ENCODE results near the gene ORC3.

Gene ORC3

GRCh38 chr6:87572883-87573282, 17.1 kb upstream of the ORC3 start:
- DNase-seq (ENCODE audit: extremely low spot score): no peak
- CTCF ChIA-PET: interaction anchor here (1.4 to 1.5 kb wide), 2 partner anchors 14 to 433 kb away, joined by 3 read pairs; no protein-coding TSS in a partner anchor
- TF ChIP-seq, protein P1, sequence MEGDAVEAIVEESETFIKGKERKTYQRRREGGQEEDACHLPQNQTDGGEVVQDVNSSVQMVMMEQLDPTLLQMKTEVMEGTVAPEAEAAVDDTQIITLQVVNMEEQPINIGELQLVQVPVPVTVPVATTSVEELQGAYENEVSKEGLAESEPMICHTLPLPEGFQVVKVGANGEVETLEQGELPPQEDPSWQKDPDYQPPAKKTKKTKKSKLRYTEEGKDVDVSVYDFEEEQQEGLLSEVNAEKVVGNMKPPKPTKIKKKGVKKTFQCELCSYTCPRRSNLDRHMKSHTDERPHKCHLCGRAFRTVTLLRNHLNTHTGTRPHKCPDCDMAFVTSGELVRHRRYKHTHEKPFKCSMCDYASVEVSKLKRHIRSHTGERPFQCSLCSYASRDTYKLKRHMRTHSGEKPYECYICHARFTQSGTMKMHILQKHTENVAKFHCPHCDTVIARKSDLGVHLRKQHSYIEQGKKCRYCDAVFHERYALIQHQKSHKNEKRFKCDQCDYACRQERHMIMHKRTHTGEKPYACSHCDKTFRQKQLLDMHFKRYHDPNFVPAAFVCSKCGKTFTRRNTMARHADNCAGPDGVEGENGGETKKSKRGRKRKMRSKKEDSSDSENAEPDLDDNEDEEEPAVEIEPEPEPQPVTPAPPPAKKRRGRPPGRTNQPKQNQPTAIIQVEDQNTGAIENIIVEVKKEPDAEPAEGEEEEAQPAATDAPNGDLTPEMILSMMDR (IDR thresholded peaks at IDR 0.05; ENCODE audit: control extremely low read depth, extremely low read depth, low read depth, missing control alignments): no peak
- POLR2A ChIA-PET: no interaction called here

GRCh38 chr6:87573307-87574024, 16.5 kb upstream of the ORC3 start:
- no peak for DNase-seq (ENCODE audit: extremely low spot score)
- TF ChIP-seq, protein P1 (IDR thresholded peaks at IDR 0.05; ENCODE audit: control extremely low read depth, extremely low read depth, low read depth, missing control alignments): no peak
- CTCF ChIA-PET: interaction anchor here (1.5 to 1.8 kb wide), 2 partner anchors 11 to 14 kb away, joined by 3 to 4 read pairs; no protein-coding TSS in a partner anchor
- POLR2A ChIA-PET: no interaction called here

DNA sequence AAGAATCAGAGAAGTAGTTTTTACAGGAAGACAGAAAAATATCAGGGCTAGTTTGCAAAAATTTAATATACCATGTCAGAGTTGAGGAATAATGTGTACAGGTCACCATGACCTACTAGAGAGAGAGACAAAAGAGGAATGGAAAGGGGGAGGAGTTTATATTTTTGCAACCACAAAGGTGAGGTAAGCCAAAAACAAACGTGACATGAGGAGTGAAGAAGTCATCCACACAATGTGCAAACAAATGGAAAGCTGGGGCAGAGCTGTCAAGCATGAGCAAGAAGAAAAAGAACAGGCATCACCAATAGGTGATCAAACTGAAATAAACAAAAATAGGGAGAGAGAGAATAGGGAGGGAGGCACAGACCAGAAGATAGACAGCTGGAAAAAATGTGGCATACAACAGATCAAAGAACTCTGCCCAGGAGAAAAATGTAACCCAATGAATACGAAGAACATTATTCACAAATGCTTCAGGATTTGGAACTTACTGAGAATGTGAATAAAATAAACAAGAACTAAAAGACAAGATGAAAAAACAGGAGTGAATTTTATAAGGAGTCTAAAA, 15.6 kb upstream of the ORC3 start:
- ChIA-PET POLR2A (no interaction called here), CTCF (interaction anchor here (1.5 to 1.8 kb wide), 2 partner anchors 12 to 15 kb away, joined by 3 to 4 read pairs; no protein-coding TSS in a partner anchor)
- DNase-seq (ENCODE audit: extremely low spot score): peak; percentile 24
- TF ChIP-seq, protein P1 (IDR thresholded peaks at IDR 0.05; ENCODE audit: control extremely low read depth, extremely low read depth, low read depth, missing control alignments): no peak

DNA sequence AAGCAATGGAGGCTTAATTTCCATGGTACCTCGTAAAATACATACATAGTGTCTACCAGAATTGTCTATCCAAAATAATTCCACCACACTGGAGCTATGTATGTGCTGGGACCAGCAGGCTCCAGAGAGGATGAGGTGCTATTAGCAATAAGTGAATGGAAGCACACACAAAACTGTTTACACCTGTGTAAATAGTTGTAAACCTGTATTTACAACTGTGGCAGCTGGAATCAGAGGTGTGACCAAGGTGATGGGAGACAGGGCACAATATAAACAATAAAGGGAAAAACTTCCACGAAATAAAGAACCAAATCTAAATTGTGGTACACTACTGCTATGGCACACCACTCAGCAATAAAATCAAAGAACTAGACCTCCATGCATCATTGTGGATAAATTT, 14.5 kb upstream of the ORC3 start:
- DNase-seq (ENCODE audit: extremely low spot score): no peak
- TF ChIP-seq, protein P1 (IDR thresholded peaks at IDR 0.05; ENCODE audit: control extremely low read depth, extremely low read depth, low read depth, missing control alignments): no peak
- CTCF ChIA-PET: no interaction called here
- POLR2A ChIA-PET: interaction anchor here (0.7 kb wide), 1 partner anchor 14 kb away, joined by 3 read pairs; no protein-coding TSS in a partner anchor

GRCh38 chr6:87583822-87584221, 6.1 kb upstream of the ORC3 start:
- TF ChIP-seq, protein P1 (IDR thresholded peaks at IDR 0.05; ENCODE audit: control extremely low read depth, extremely low read depth, low read depth, missing control alignments): no peak
- CTCF ChIA-PET: interaction anchor here (1.5 kb wide), 1 partner anchor 1287 kb away, joined by 3 read pairs; no protein-coding TSS in a partner anchor
- POLR2A ChIA-PET: interaction anchor here (0.7 kb wide), 1 partner anchor 1145 kb away, joined by 3 read pairs; no protein-coding TSS in a partner anchor
- no peak for DNase-seq (ENCODE audit: extremely low spot score)

DNA sequence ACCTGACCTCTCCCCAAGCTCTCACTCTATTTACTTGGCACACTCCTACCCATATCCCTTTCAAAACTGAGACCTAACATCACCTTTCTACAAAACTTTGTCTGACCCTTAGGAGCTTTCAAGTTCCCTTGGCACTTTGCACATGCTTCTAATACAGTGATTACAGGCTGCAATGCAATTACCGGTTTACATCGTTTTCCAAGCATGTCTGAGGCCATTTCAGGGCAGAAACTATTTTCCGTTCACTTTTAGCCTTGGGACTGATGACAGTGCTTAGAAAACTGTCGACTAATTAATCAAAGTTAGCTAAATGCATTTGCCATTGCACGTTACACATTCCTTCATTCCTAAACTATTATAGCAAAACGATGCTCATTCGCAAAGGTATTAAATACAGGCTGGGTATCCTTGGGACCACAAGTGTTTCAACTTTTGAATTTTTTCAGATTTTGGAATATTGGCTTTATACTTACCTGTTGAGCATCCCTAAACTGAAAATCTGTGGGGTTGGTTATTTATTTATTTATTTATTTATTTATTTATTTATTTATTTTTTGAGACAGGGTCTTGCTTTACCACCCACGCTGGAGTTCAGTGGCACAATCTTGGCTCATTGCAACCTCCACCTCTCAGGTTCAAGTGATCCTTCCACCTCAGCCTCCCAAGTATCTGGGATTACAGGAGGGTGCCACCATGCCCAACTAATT, 3.4 kb upstream of the ORC3 start:
- CTCF ChIA-PET: interaction anchor here (0.7 to 1.2 kb wide), 2 partner anchors 28 to 70 kb away, joined by 3 read pairs; no protein-coding TSS in a partner anchor
- POLR2A ChIA-PET: no interaction called here
- TF ChIP-seq, protein P1 (IDR thresholded peaks at IDR 0.05; ENCODE audit: control extremely low read depth, extremely low read depth, low read depth, missing control alignments): no peak
- DNase-seq (ENCODE audit: extremely low spot score): no peak

All from GM10248 (cell line).